ENCODE results near the gene ENOX1. TPM values are rescaled to one million over a fixed set of nuclear protein-coding genes. Genes with fewer than 3 reads are reported as not detected.
"Not testable (repeated sequence)": the region's sequence is repeated elsewhere in the genome, so short reads cannot be mapped to it uniquely, and the experiment has no call there.

ENOX1 gene
- total RNA-seq, 1 experiment from 2014 or later, result 11.9 TPM

GRCh38 chr13:43444081-43444480 lies 342.7 kb downstream of the ENOX1 start:
- H3K27ac ChIP-seq, result no peak overlapping the region
- no peak for DNase-seq
- no peak overlapping the region for H3K4me3 ChIP-seq
- H3K27me3 ChIP-seq, result no peaks in the 10 kb centered on the region
- no peaks in the 10 kb centered on the region for H3K9me3 ChIP-seq (replicated peaks)
- H3K4me1 ChIP-seq, result no peaks in the 10 kb centered on the region
- no peaks in the 10 kb centered on the region for H3K36me3 ChIP-seq

- Histone ChIP-seq H3K27ac (no peak overlapping the region), H3K4me1 (no peaks in the 10 kb centered on the region), H3K27me3 (no peaks in the 10 kb centered on the region), H3K9me3 (replicated peaks) (no peaks in the 10 kb centered on the region), H3K36me3 (no peaks in the 10 kb centered on the region), H3K4me3 (no peak overlapping the region)
- DNase-seq, result no peak
Observed at GRCh38 chr13:43441899-43442499, 344.8 kb downstream of the ENOX1 start.

GRCh38 chr13:43441464-43441863 lies 345.3 kb downstream of the ENOX1 start:
- Histone ChIP-seq H3K36me3 (no peaks in the 10 kb centered on the region), H3K27ac (no peak overlapping the region), H3K4me1 (no peaks in the 10 kb centered on the region), H3K9me3 (replicated peaks) (no peaks in the 10 kb centered on the region), H3K4me3 (no peak overlapping the region), H3K27me3 (no peaks in the 10 kb centered on the region)
- no peak for DNase-seq

GRCh38 chr13:43434191-43434590 lies 352.6 kb downstream of the ENOX1 start:
- H3K4me1 ChIP-seq, result no peaks in the 10 kb centered on the region
- no peaks in the 10 kb centered on the region for H3K36me3 ChIP-seq
- H3K27me3 ChIP-seq, result no peaks in the 10 kb centered on the region
- H3K4me3 ChIP-seq, result no peak overlapping the region
- no peak overlapping the region for H3K27ac ChIP-seq
- DNase-seq, result peak in 1 of 2 experiments; percentile 23
- H3K9me3 ChIP-seq (replicated peaks), result no peaks in the 10 kb centered on the region

- no peak overlapping the region for H3K4me3 ChIP-seq
- H3K36me3 ChIP-seq, result no peaks in the 10 kb centered on the region
- H3K27me3 ChIP-seq, result no peaks in the 10 kb centered on the region
- peak in 1 of 2 experiments; percentile 26 for DNase-seq
- no peaks in the 10 kb centered on the region for H3K9me3 ChIP-seq (replicated peaks)
- H3K27ac ChIP-seq, result no peak overlapping the region
- no peaks in the 10 kb centered on the region for H3K4me1 ChIP-seq
Observed at GRCh38 chr13:43433691-43434141, 353.1 kb downstream of the ENOX1 start.

- H3K27me3 ChIP-seq, result no peaks in the 10 kb centered on the region
- H3K36me3 ChIP-seq, result no peaks in the 10 kb centered on the region
- H3K4me3 ChIP-seq, result no peak overlapping the region
- DNase-seq, result no peak
- no peak overlapping the region for H3K27ac ChIP-seq
- H3K4me1 ChIP-seq, result no peaks in the 10 kb centered on the region
- H3K9me3 ChIP-seq (replicated peaks), result no peaks in the 10 kb centered on the region
Observed at GRCh38 chr13:43432958-43433357, 353.8 kb downstream of the ENOX1 start.

- no peaks in the 10 kb centered on the region for H3K27me3 ChIP-seq
- DNase-seq, result no peak
- no peaks in the 10 kb centered on the region for H3K36me3 ChIP-seq
- H3K4me3 ChIP-seq, result no peak overlapping the region
- H3K9me3 ChIP-seq (replicated peaks), result no peaks in the 10 kb centered on the region
- no peak overlapping the region for H3K27ac ChIP-seq
- H3K4me1 ChIP-seq, result no peaks in the 10 kb centered on the region
Observed at GRCh38 chr13:43431841-43432240, 354.9 kb downstream of the ENOX1 start.

- H3K9me3 ChIP-seq (replicated peaks), result no peaks in the 10 kb centered on the region
- H3K4me1 ChIP-seq, result no peaks in the 10 kb centered on the region
- no peak for DNase-seq
- no peak overlapping the region for H3K4me3 ChIP-seq
- H3K27me3 ChIP-seq, result no peaks in the 10 kb centered on the region
- H3K36me3 ChIP-seq, result no peaks in the 10 kb centered on the region
- H3K27ac ChIP-seq, result no peak overlapping the region
Observed at GRCh38 chr13:43431290-43431716, 355.5 kb downstream of the ENOX1 start.

- no peak for DNase-seq
- H3K9me3 ChIP-seq (replicated peaks), result no peaks in the 10 kb centered on the region
- no peak overlapping the region for H3K4me3 ChIP-seq
- H3K27me3 ChIP-seq, result no peaks in the 10 kb centered on the region
- H3K36me3 ChIP-seq, result no peaks in the 10 kb centered on the region
- no peak overlapping the region for H3K27ac ChIP-seq
- H3K4me1 ChIP-seq, result no peaks in the 10 kb centered on the region
Observed at GRCh38 chr13:43428545-43429296, 358.1 kb downstream of the ENOX1 start.

GRCh38 chr13:43426355-43426754 lies 360.4 kb downstream of the ENOX1 start:
- Histone ChIP-seq H3K36me3 (no peaks in the 10 kb centered on the region), H3K27me3 (no peaks in the 10 kb centered on the region), H3K27ac (no peak overlapping the region), H3K4me3 (no peak overlapping the region), H3K9me3 (replicated peaks) (no peaks in the 10 kb centered on the region), H3K4me1 (0 out of 2 replicates have a peak, but pooled peaks cover 5% of the 10 kb centered on the region)
- DNase-seq, result no peak

- no peak for DNase-seq
- H3K27me3 ChIP-seq, result no peaks in the 10 kb centered on the region
- H3K4me1 ChIP-seq, result 0 out of 2 replicates have a peak, but pooled peaks cover 5% of the 10 kb centered on the region
- H3K4me3 ChIP-seq, result no peak overlapping the region
- H3K36me3 ChIP-seq, result no peaks in the 10 kb centered on the region
- H3K9me3 ChIP-seq (replicated peaks), result no peaks in the 10 kb centered on the region
- no peak overlapping the region for H3K27ac ChIP-seq
Observed at GRCh38 chr13:43425234-43425633, 361.5 kb downstream of the ENOX1 start.

GRCh38 chr13:43424412-43424811 lies 362.4 kb downstream of the ENOX1 start:
- no peak overlapping the region for H3K27ac ChIP-seq
- H3K9me3 ChIP-seq (replicated peaks), result no peaks in the 10 kb centered on the region
- no peaks in the 10 kb centered on the region for H3K27me3 ChIP-seq
- no peaks in the 10 kb centered on the region for H3K36me3 ChIP-seq
- H3K4me1 ChIP-seq, result 0 out of 2 replicates have a peak, but pooled peaks cover 5% of the 10 kb centered on the region
- no peak overlapping the region for H3K4me3 ChIP-seq
- no peak for DNase-seq

GRCh38 chr13:43422116-43422515 lies 364.7 kb downstream of the ENOX1 start:
- no peaks in the 10 kb centered on the region for H3K27me3 ChIP-seq
- H3K27ac ChIP-seq, result no peak overlapping the region
- no peaks in the 10 kb centered on the region for H3K9me3 ChIP-seq (replicated peaks)
- no peak for DNase-seq
- 0 out of 2 replicates have a peak, but pooled peaks cover 5% of the 10 kb centered on the region for H3K4me1 ChIP-seq
- H3K4me3 ChIP-seq, result no peak overlapping the region
- H3K36me3 ChIP-seq, result no peaks in the 10 kb centered on the region

GRCh38 chr13:43416842-43417241 lies 369.9 kb downstream of the ENOX1 start:
- H3K4me3 ChIP-seq; H3K27me3 ChIP-seq; H3K4me1 ChIP-seq; H3K9me3 ChIP-seq (replicated peaks); H3K36me3 ChIP-seq; DNase-seq; H3K27ac ChIP-seq: not testable (repeated sequence)

GRCh38 chr13:43416408-43416807 lies 370.4 kb downstream of the ENOX1 start:
- not testable (repeated sequence) for H3K4me1 ChIP-seq; H3K4me3 ChIP-seq; H3K27ac ChIP-seq; H3K36me3 ChIP-seq; H3K27me3 ChIP-seq; DNase-seq; H3K9me3 ChIP-seq (replicated peaks)
